Measurements from ENCODE around the gene MARVELD1.

DNA sequence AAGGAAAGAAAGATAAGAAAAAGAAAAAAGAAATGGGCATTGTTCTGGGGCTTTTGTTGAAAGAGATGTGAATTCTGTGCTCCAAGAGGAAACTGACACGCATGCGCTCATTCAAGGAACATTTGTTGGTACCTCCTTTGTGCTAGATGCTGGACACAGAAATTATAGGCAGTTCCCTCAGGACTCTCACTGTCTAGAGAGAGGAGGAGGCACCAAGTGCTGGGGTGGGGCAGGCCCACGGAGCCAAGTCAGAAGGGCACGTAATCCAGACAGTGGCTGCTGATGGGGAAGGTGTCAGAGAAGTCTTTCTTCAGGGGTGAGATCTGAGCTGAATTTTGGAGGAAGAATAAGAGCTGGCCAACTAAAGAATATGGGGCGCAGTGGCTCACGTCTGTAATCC lies 20.5 kb downstream of the MARVELD1 start:
- TF ChIP-seq, protein P1, sequence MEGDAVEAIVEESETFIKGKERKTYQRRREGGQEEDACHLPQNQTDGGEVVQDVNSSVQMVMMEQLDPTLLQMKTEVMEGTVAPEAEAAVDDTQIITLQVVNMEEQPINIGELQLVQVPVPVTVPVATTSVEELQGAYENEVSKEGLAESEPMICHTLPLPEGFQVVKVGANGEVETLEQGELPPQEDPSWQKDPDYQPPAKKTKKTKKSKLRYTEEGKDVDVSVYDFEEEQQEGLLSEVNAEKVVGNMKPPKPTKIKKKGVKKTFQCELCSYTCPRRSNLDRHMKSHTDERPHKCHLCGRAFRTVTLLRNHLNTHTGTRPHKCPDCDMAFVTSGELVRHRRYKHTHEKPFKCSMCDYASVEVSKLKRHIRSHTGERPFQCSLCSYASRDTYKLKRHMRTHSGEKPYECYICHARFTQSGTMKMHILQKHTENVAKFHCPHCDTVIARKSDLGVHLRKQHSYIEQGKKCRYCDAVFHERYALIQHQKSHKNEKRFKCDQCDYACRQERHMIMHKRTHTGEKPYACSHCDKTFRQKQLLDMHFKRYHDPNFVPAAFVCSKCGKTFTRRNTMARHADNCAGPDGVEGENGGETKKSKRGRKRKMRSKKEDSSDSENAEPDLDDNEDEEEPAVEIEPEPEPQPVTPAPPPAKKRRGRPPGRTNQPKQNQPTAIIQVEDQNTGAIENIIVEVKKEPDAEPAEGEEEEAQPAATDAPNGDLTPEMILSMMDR (IDR thresholded peaks at IDR 0.05) = no peak
- TF ChIP-seq POLR2A (IDR thresholded peaks at IDR 0.05) = no peak

Measured in prostate gland (tissue), 2 donors.